HepG2 (cell line): Measurements from ENCODE around the gene DCAKD. TPM values are rescaled to one million over a fixed set of nuclear protein-coding genes. Genes with fewer than 3 reads are reported as not detected.

Experiments used
- BHLHE40 ChIP-seq: IDR thresholded peaks from 2 replicates; pipeline ENCODE4 v1.6.1; 2011; ENCODE audit warnings: low read length, improper control_type of control experiment
- CBX2 ChIP-seq, 2 experiments: fragments of 200-600 bp in 1 of 2; sonication (generic); formaldehyde crosslinking in 1 of 2; IDR thresholded peaks; 2 replicates each; pipeline versions ENCODE4 v1.7.0 to v1.8.1; 2018 to 2022; ENCODE audit warnings: low read depth in 2 of 2, low read length in 1 of 2, mild to moderate bottlenecking in 1 of 2, missing genetic modification reagents in 1 of 2
- CC2D1A ChIP-seq: sonication (generic); formaldehyde crosslinking; IDR thresholded peaks from 2 replicates; pipeline ENCODE4 v1.8.1; 2023; ENCODE audit warnings: mild to moderate bottlenecking, missing genetic modification reagents
- CREM ChIP-seq, 2 experiments: sonication (generic) in 1 of 2; formaldehyde crosslinking in 1 of 2; IDR thresholded peaks; 2 replicates each; pipeline versions ENCODE4 v1.4.0 to v1.6.1; 2016 to 2020; ENCODE audit warnings: antibody characterized with exemption in 1 of 2, mild to moderate bottlenecking in 1 of 2, missing genetic modification reagents in 1 of 2
- HDAC6 ChIP-seq: fragments of 200-600 bp; sonication (generic); IDR thresholded peaks from 2 replicates; pipeline ENCODE4 v1.7.0; 2017; ENCODE audit warnings: mild to moderate bottlenecking, antibody characterized with exemption, low read length, low read depth
- JUNB ChIP-seq: sonication (generic); formaldehyde crosslinking; IDR thresholded peaks from 2 replicates; pipeline ENCODE4 v1.8.0; 2022; ENCODE audit warnings: missing genetic modification reagents, mild to moderate bottlenecking, borderline replicate concordance
- KDM1A ChIP-seq: IDR thresholded peaks from 2 replicates; pipeline ENCODE4 v1.6.1; 2016; ENCODE audit warnings: missing compliant biosample characterization
- KDM2A ChIP-seq: sonication (generic); formaldehyde crosslinking; IDR thresholded peaks from 2 replicates; pipeline ENCODE4 v1.4.0; 2020; ENCODE audit warnings: low read depth, missing genetic modification reagents, borderline replicate concordance
- MED13 ChIP-seq: sonication (generic); formaldehyde crosslinking; IDR thresholded peaks from 2 replicates; pipeline ENCODE4 v1.5.0; 2020; ENCODE audit warnings: missing genetic modification reagents
- MIER2 ChIP-seq: IDR thresholded peaks from 2 replicates; pipeline ENCODE4 v1.6.1; 2016; ENCODE audit warnings: missing biosample characterization, missing genetic modification reagents
- NFE2L2 ChIP-seq: fragments of 150-350 bp; IDR thresholded peaks from 2 replicates; pipeline ENCODE4 v1.6.1; 2014; ENCODE audit warnings: low read length
- NFYB ChIP-seq: sonication (generic); formaldehyde crosslinking; IDR thresholded peaks from 2 replicates; pipeline ENCODE4 v1.4.0; 2020; ENCODE audit warnings: missing genetic modification reagents
- NPAS2 ChIP-seq: sonication (generic); formaldehyde crosslinking; IDR thresholded peaks from 2 replicates; pipeline ENCODE4 v1.8.0; 2022; ENCODE audit warnings: mild to moderate bottlenecking, missing genetic modification reagents, borderline replicate concordance
- RORA ChIP-seq: sonication (generic); formaldehyde crosslinking; IDR thresholded peaks from 2 replicates; pipeline ENCODE4 v1.5.0; 2020; ENCODE audit warnings: mild to moderate bottlenecking, missing genetic modification reagents, moderate library complexity
- SIN3B ChIP-seq: fragments of 150-350 bp; IDR thresholded peaks from 2 replicates; pipeline ENCODE4 v1.6.1; 2014; ENCODE audit warnings: low read length
- WIZ ChIP-seq: sonication (generic); formaldehyde crosslinking; IDR thresholded peaks from 2 replicates; pipeline ENCODE4 v1.5.1; 2020; ENCODE audit warnings: mild to moderate bottlenecking, missing genetic modification reagents
- ZNF225 ChIP-seq: sonication (generic); formaldehyde crosslinking; IDR thresholded peaks from 2 replicates; pipeline ENCODE4 v1.4.0; 2020; ENCODE audit warnings: mild to moderate bottlenecking, missing genetic modification reagents
- ZNF510 ChIP-seq: sonication (generic); formaldehyde crosslinking; IDR thresholded peaks from 2 replicates; pipeline ENCODE4 v1.4.0; 2020; ENCODE audit warnings: low read depth, mild to moderate bottlenecking, missing genetic modification reagents
- ZNF564 ChIP-seq: sonication (generic); formaldehyde crosslinking; IDR thresholded peaks from 2 replicates; pipeline ENCODE4 v1.8.1; 2023; ENCODE audit warnings: mild to moderate bottlenecking, missing genetic modification reagents
- ZNF605 ChIP-seq: sonication (generic); formaldehyde crosslinking; IDR thresholded peaks from 2 replicates; pipeline ENCODE4 v1.8.0; 2022; ENCODE audit warnings: mild to moderate bottlenecking, missing genetic modification reagents
- polyA plus RNA-seq, 8 experiments: library from polyadenylated mRNA; depleted of rRNA in 3 of 8; stranded (reverse) in 7 of 8; unstranded in 1 of 8; fragments of >200 nt; fragmentation: Illumina TruSeq in 4 of 8; extraction: Trizol in 4 of 8; gene quantifications; 2 replicates each; pipeline versions ENCODE4 v1.2.1 to v1.2.3, GENCODE V29; 2011 to 2016; ENCODE audit warnings: low read depth in 4 of 8, missing spikeins in 1 of 8, mixed read lengths in 1 of 8; ENCODE audit not compliant: insufficient read depth in 1 of 8
- total RNA-seq, 5 experiments: library from RNA; depleted of rRNA; stranded (reverse); fragments of >200 nt; fragmentation: Illumina TruSeq; extraction: Trizol; gene quantifications; 2 replicates each; pipeline ENCODE4 v1.2.3, GENCODE V29; 2016; ENCODE audit warnings: low read depth in 1 of 5
- TF ChIP-seq, protein P1 (sequence below), 2 experiments: IDR thresholded peaks; 2 replicates each; pipeline ENCODE4 v1.6.1; 2011 to 2012; ENCODE audit warnings: low read length in 2 of 2, borderline replicate concordance in 1 of 2, low read depth in 1 of 2, mild to moderate bottlenecking in 1 of 2, moderate library complexity in 1 of 2
- TF ChIP-seq, protein P2 (sequence below): sonication (generic); formaldehyde crosslinking; IDR thresholded peaks from 2 replicates; pipeline ENCODE4 v1.4.0; 2020; ENCODE audit warnings: missing genetic modification reagents
- TF ChIP-seq, protein P3 (sequence below): sonication (generic); formaldehyde crosslinking; IDR thresholded peaks from 2 replicates; pipeline ENCODE4 v1.5.0; 2020; ENCODE audit warnings: missing genetic modification reagents

Gene DCAKD
- total and polyA plus RNA-seq, 2 of the 13 experiments (the other 11 are each of a cell fraction or from before 2014, with no cell fraction given): 25.9 to 29.2 TPM

DNA sequence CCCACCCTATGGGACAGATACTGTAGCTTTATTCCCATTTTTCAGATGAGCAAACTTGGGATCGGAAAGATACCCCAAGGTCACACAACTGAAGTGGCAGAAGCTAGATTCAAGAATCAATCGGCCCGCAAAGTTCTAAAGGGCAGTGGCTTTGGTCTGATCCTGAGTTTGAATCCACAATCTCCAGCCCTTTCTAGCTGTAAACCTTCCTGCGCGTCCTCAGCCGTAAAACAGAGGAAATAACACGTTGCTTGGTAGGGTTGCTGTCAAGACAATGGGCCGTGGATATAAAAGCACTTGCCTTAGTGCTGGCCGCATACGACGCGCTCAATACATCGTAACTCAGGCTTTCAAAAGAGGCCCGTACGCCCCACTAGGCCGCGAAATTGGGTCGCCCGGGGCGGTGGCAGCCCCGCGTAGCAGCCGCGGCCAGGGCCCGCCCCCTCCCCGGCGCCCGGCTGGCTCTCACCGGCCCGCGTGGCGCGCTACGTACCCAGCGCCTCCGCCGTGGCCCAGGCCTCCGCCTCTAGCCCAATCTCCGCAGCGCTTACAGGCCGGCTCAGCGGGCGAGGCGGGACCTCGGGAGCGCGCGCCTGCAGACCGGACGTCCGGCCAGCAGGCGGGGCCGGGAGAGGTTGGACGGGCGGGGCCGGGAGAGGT is at the start of gene DCAKD (continued):
- TF ChIP-seq ZNF510: no peak
- TF ChIP-seq ZNF225: no peak; the same call in 1 of the 2 replicates
- peak; percentile 67; the same call in 1 of the 2 replicates for TF ChIP-seq KDM1A (CRISPR knock-in tag)
- TF ChIP-seq ZNF564: no peak
- TF ChIP-seq CC2D1A (CRISPR knock-in tag): no peak
- TF ChIP-seq NPAS2 (CRISPR knock-in tag): no peak
- no peak for TF ChIP-seq SIN3B
- no peak for TF ChIP-seq NFE2L2
- TF ChIP-seq, protein P1, sequence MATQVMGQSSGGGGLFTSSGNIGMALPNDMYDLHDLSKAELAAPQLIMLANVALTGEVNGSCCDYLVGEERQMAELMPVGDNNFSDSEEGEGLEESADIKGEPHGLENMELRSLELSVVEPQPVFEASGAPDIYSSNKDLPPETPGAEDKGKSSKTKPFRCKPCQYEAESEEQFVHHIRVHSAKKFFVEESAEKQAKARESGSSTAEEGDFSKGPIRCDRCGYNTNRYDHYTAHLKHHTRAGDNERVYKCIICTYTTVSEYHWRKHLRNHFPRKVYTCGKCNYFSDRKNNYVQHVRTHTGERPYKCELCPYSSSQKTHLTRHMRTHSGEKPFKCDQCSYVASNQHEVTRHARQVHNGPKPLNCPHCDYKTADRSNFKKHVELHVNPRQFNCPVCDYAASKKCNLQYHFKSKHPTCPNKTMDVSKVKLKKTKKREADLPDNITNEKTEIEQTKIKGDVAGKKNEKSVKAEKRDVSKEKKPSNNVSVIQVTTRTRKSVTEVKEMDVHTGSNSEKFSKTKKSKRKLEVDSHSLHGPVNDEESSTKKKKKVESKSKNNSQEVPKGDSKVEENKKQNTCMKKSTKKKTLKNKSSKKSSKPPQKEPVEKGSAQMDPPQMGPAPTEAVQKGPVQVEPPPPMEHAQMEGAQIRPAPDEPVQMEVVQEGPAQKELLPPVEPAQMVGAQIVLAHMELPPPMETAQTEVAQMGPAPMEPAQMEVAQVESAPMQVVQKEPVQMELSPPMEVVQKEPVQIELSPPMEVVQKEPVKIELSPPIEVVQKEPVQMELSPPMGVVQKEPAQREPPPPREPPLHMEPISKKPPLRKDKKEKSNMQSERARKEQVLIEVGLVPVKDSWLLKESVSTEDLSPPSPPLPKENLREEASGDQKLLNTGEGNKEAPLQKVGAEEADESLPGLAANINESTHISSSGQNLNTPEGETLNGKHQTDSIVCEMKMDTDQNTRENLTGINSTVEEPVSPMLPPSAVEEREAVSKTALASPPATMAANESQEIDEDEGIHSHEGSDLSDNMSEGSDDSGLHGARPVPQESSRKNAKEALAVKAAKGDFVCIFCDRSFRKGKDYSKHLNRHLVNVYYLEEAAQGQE (IDR thresholded peaks at IDR 0.05; ENCODE audit: borderline replicate concordance in 1 of 2, low read depth in 1 of 2, low read length in 2 of 2): no peak
- no peak; the same call in 1 of the 2 replicates for TF ChIP-seq RORA (CRISPR knock-in tag)
- no peak for TF ChIP-seq JUNB (CRISPR knock-in tag)
- TF ChIP-seq KDM2A (CRISPR knock-in tag): peak; percentile 86
- TF ChIP-seq HDAC6: no peak
- TF ChIP-seq MIER2 (CRISPR knock-in tag): no peak
- 0 out of 2 replicates have a peak, but pooled peaks have one; percentile 45 for TF ChIP-seq ZNF605 (CRISPR knock-in tag)
- no peak for TF ChIP-seq WIZ (CRISPR knock-in tag)
- TF ChIP-seq, protein P2, sequence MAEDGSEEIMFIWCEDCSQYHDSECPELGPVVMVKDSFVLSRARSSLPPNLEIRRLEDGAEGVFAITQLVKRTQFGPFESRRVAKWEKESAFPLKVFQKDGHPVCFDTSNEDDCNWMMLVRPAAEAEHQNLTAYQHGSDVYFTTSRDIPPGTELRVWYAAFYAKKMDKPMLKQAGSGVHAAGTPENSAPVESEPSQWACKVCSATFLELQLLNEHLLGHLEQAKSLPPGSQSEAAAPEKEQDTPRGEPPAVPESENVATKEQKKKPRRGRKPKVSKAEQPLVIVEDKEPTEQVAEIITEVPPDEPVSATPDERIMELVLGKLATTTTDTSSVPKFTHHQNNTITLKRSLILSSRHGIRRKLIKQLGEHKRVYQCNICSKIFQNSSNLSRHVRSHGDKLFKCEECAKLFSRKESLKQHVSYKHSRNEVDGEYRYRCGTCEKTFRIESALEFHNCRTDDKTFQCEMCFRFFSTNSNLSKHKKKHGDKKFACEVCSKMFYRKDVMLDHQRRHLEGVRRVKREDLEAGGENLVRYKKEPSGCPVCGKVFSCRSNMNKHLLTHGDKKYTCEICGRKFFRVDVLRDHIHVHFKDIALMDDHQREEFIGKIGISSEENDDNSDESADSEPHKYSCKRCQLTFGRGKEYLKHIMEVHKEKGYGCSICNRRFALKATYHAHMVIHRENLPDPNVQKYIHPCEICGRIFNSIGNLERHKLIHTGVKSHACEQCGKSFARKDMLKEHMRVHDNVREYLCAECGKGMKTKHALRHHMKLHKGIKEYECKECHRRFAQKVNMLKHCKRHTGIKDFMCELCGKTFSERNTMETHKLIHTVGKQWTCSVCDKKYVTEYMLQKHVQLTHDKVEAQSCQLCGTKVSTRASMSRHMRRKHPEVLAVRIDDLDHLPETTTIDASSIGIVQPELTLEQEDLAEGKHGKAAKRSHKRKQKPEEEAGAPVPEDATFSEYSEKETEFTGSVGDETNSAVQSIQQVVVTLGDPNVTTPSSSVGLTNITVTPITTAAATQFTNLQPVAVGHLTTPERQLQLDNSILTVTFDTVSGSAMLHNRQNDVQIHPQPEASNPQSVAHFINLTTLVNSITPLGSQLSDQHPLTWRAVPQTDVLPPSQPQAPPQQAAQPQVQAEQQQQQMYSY (CRISPR knock-in tag): no peak
- TF ChIP-seq MED13 (CRISPR knock-in tag): no peak
- TF ChIP-seq CREM (IDR thresholded peaks at IDR 0.05): no peak; the same call in 1 of the 2 replicates
- TF ChIP-seq CREM (CRISPR knock-in tag; IDR thresholded peaks at IDR 0.05): no peak
- no peak for TF ChIP-seq CBX2 (IDR thresholded peaks at IDR 0.05; ENCODE audit: low read depth, low read length)
- TF ChIP-seq CBX2 (CRISPR knock-in tag; IDR thresholded peaks at IDR 0.05; ENCODE audit: low read depth): no peak
- TF ChIP-seq, protein P3, sequence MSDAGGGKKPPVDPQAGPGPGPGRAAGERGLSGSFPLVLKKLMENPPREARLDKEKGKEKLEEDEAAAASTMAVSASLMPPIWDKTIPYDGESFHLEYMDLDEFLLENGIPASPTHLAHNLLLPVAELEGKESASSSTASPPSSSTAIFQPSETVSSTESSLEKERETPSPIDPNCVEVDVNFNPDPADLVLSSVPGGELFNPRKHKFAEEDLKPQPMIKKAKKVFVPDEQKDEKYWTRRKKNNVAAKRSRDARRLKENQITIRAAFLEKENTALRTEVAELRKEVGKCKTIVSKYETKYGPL (CRISPR knock-in tag): 0 out of 2 replicates have a peak, but pooled peaks have one; percentile 60
- TF ChIP-seq BHLHE40: no peak
- TF ChIP-seq NFYB (CRISPR knock-in tag): peak; percentile 73
